ENCODE results near the gene ASPSCR1.
A peak's percentile ranks its signal among the peaks of the same experiment; 100 is the strongest.
"Not testable (repeated sequence)": the region's sequence is repeated elsewhere in the genome, so short reads cannot be mapped to it uniquely, and the experiment has no call there.

The ASPSCR1 gene

DNA sequence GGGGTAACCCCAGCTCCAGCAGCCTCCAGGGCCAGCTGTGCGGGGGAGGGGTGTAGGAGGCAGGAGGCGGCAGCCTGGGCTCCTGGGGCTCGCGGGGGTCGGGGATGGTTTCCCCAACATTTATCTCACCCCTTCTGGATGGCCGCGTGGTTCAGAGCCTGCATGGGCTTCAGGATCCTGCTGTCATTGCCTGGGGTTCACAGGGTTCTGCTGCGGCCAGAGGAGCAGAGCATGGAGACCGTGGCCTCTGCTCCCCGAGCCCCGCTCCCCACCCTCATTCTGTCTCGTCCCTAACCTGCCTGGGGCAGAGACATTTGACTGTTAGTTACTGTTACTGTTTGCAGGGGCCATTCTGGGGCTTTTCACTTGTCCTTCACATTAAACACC, 35.3 kb upstream of the ASPSCR1 start:
- no peak for DNase-seq

GRCh38 chr17:81944858-81945257, 32.6 kb upstream of the ASPSCR1 start:
- DNase-seq = no peak

DNA sequence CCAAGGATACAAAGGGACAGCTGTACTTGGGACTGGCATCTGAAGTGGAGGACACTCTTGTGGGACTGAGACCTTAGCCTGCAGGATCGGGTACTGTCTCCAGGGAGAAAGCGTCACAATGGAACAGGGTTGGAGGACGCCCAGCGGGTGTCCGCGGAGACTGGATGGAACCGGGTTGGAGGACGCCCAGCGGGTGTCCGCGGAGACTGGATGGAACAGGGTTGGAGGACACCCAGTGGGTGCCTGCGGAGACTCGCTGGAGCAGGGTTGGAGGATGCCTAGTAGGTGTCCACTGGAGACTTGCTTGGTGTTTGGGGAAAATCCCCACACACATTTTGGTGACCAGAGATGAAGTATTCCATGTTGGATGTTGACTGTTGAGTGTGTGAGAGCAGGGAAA, 30.2 kb upstream of the ASPSCR1 start, which contains the start of gene MYADML2:
MYADML2 (minus strand) TSS at position 45 of the 400 bp plus-strand sequence. CDS start 5,492 bp downstream, outside the sequence.
- DNase-seq = no peak

GRCh38 chr17:81948635-81949378, 28.6 kb upstream of the ASPSCR1 start:
- no peak for DNase-seq

DNA sequence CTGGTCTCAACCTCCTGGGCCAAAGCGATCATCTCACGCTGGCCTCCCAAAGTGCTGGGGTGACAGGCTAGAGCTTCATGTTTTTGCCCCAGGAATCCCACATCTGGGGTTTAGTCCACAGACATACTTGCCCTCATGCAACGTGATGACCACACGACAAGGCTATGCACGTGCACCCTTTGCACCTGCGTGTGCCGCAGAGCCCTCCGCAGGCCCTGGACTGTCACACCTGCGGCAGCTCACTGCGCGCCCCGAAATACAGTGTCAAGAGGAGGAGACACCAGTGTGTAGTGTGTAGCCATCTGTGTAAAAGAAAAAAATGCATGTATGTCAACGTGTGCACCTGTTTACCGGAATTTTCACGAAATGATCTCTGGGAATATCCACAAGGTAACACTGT, 26.9 kb upstream of the ASPSCR1 start:
- DNase-seq = no peak

DNA sequence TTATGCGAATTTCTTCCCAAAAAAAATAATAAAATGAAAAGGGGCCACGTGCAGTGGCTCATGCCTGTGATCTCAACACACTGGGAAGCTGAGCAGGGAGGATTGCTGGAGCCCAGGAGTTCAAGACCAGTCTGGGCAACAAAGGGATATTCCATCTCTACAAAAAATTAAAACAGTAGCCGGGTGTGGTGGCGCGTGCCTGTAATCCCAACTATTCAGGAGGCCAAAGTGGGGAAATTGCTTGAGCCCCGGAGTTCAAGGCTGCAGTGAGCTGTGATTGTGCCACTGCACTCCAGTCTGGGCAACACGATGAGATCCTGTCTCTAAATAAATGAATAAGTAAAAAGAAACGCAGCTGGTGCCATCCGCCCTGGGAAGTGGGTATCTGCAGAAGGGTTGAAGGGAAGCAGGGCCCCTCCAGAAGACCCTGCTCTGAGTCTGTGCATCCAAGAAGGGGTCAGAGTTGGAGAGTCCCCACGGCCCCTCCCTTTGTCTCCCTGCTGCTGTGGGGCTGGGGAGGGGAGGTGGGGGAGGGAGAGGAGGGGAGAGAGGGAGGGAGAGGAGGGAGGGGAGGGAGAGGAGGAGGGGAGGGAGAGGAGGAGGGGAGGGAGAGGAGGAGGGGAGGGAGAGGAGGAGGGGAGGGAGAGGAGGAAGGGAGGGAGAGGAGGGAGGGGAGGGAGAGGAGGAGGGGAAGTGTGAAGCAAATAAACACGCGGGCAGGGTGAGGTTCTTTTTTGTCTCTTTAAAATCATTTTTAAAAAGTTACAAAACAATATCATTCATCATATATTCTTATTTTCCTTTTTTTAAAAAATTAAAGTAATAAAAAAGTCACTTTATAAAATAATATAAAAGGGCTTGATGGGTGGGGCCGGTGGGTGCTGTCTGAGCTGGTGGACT, 25.4 kb upstream of the ASPSCR1 start:
- DNase-seq = no peak

GRCh38 chr17:81952792-81953228, 24.6 kb upstream of the ASPSCR1 start:
- no peak for DNase-seq

DNA sequence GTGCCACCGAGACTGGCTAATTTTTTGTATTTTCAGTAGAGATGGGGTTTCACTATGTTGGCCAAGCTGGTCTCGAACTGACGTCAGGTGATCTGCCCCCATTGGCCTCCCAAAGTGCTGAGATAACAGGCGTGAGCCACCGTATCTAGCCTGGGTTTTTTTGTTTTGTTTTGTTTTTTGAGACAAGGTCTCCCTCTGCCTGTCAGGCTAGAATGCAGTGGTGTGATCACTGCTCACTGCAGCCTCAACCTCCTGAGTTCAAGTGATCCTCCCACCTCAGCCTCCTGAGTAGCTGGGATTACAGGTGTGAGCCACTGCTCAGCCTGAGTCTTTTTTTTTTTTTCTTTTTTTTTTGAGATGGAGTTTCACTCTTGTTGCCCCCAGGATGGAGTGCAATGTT, 24.0 kb upstream of the ASPSCR1 start:
- not testable (repeated sequence) for DNase-seq

DNA sequence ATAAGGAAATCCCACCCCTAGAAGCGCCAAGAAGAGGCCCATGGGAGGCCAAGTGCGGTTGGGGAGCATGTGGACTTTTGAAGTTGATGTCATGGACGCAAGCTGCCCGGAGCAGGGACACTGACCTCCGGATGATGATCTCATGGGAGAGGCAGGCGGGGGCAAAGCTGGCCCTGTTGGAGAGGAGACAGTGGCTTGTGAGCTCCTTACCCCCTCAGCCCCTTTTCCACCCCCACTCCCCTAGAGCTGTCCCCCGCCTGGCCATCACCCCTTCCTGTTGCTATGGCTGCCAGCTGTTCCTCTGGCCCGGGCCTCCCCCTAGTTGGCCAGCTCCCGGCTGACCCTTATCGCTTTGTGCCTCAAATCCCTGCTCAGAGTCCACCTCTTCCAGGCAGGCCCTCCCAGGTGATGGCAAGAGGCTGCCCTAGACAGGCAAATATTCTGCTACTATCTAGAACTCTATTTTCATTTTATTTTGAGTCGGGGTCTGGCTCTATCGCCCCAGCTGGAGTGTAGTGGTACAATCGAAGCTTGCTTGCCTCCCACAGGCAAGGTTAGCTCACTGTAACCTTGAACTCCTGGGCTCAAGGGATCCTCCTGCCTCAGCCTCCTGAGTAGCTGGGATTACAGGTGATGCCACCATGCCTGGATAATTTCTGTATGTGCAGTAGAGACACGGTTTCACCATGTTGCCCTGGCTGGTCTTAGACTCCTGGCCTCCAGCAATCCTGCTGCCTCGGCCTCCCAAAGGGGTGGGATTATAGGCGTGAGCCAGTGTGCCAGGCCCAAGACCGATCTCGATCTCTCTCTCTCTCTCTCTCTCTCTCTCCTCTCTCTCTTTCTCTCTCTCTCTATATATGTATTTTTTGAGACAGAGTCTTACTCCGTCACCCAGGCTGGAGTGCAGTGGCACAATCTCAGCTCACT, 23.0 kb upstream of the ASPSCR1 start:
- no peak for DNase-seq

- DNase-seq = no peak
Observed at GRCh38 chr17:81955058-81955681, 22.3 kb upstream of the ASPSCR1 start.

DNA sequence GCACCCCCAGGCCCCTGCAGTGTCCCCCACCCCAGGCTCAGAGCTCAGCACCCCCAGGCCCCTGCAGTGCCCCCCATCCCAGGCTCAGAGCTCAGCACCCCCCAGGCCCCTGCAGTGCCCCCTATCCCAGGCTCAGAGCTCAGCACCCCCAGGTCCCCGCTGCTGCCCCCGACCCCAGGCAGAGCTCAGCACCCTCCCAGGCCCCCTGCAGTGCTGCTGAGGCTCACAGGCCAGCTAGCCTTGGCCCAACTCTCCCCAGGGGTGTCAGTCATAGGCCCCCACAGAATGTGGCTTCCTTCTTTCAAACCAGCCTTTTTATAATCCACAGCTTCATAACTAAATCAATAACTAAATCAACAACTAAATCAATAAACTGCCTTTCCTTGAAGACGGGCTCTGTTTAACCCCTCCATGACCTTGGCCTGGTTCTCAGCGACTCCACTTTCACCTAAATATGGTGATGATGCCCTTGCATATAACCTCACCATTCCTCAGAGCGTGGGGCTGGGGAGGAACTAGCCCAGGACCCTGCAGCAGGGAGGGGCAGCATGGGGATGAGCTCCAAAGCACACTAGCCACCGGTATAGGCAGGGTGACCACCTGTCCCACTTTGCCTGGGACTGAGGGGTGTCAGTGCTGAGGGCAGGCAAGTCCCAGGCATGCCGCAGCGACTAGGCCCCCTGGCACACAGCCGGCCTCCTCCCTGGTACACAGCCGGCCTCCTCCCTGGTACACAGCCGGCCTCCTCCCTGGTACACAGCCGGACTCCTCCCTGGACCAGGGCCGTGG, 21.5 kb upstream of the ASPSCR1 start:
- no peak for DNase-seq

- DNase-seq = no peak
Observed at GRCh38 chr17:81956607-81957589, 20.5 kb upstream of the ASPSCR1 start.

DNA sequence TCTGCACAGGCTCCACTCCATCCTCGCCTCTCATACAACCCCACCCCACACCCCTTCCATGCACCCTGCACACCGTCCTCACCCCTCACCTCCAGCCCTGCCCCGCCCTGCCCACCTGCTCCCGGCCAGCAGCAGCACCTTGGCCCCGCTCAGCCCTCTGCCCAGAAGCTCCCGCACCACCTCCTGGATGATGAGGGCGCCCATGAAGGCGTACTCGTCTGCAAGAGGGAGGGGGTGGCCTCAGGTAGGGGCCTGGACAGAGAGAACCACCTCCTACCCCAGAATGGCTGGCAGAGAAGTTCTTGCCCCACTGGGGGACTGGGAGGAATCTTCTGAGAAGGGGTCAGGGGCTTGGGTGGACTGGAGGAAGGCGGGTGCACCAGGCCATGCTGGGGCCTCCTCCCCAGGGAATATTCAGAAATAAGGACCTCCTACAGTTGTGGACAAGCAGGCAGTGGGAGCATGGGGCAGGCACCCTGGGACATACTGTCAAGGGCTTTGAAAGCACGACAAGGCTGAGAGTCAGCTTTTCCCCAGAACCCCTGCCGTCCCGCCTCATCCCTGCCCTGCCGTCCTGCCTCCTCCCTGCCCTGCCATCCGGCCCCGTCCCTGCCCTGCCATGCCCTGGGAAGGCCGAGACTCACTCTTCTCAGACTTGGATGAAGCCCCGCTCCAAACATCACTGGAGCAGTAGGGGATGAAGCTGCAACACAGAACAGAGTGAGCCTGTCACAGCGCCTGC, 19.6 kb upstream of the ASPSCR1 start:
- no peak for DNase-seq

GRCh38 chr17:81958633-81959342, 18.6 kb upstream of the ASPSCR1 start:
- DNase-seq = no peak

DNA sequence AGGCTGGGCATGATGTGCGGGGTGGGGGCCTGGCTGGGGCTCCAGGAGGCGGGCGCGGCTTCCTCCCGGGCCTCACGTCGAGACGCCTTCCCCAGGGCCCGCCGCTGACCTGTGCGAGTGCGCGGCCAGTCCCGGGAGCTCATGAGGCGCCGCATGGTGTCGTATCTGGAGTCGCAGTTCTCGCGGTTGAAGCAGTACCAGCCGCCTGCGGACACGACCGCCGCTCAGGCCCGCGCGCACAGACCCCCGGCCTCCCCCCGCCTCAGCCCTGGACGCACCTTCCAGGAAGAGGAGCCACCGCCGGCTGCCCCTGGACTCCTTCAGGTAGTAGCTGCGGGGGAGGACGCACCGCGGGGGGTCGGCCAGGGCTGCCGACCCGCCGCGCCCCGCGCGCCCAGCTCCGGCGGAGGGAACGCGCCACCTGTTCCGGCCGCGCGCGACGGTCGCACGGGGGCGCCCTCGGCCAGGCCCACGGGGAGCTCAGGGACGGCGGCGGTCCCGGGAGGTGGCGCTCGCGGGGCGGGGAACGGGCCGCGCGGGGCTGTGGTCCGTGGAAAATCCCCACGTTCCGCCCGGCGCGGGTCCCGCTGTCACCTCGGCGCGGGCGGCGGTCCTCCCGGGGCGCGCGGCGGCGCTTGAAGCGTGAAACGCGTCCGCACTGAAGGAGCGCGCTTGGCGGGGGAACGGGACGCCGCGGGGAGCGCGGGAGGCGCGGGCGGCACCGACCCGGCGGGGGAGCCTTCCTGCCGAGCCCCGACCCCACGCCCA, 17.9 kb upstream of the ASPSCR1 start:
- DNase-seq = peak; percentile 78 to 85

GRCh38 chr17:81960130-81960958, 17.1 kb upstream of the ASPSCR1 start:
- DNase-seq = peak in 1 of 2 donors; percentile 11

GRCh38 chr17:81961087-81961511, 16.3 kb upstream of the ASPSCR1 start, which contains the start of gene NOTUM:
Gene NOTUM, minus strand, starts transcription at chr17:81961187. Its CDS starts 278 bp downstream, at chr17:81960909.
- DNase-seq = peak in 1 of 2 donors; percentile 15
